Mucosa of rectum (tissue), 2 donors: ENCODE results near the gene RBM18.

Source experiments
- H3K27ac ChIP-seq, 2 donors: one replicate each; pipeline ENCODE4 v1.7.0; 2013; ENCODE audit warnings: inconsistent platforms in 2 of 2, low read depth in 2 of 2, low read length in 2 of 2
- H3K27me3 ChIP-seq, 2 donors: one replicate each; pipeline ENCODE4 v1.7.0; 2013; ENCODE audit warnings: low read length in 2 of 2; ENCODE audit not compliant: control insufficient read depth in 2 of 2, insufficient read depth in 2 of 2
- H3K36me3 ChIP-seq, 2 donors: one replicate each; pipeline ENCODE4 v1.7.0; 2013; ENCODE audit warnings: low read length in 2 of 2; ENCODE audit not compliant: control insufficient read depth in 2 of 2, insufficient read depth in 2 of 2
- H3K4me1 ChIP-seq, 2 donors: one replicate each; pipeline ENCODE4 v1.7.0; 2013; ENCODE audit warnings: low read length in 2 of 2, mild to moderate bottlenecking in 1 of 2; ENCODE audit not compliant: control insufficient read depth in 2 of 2, insufficient read depth in 2 of 2
- H3K4me3 ChIP-seq, 2 donors: one replicate each; pipeline ENCODE4 v1.7.0; 2013; ENCODE audit warnings: low read length in 2 of 2
- H3K9ac ChIP-seq, 2 donors: one replicate each; pipeline ENCODE4 v1.7.0; 2013; ENCODE audit warnings: low read length in 2 of 2, low read depth in 1 of 2, mild to moderate bottlenecking in 1 of 2
- H3K9me3 ChIP-seq, 2 donors: one replicate each; pipeline ENCODE4 v1.7.0; 2013; ENCODE audit warnings: low read length in 2 of 2; ENCODE audit not compliant: control insufficient read depth in 2 of 2
- donor health status: healthy.
- donor health status: Normal muscosa, but diverticular disease.

The RBM18 gene

GRCh38 chr9:122218071-122218934 lies 46.3 kb downstream of the RBM18 start:
- H3K4me1 ChIP-seq: peaks cover 3 to 11% of the 10 kb centered on the region in 2 donors
- no peaks in the 10 kb centered on the region for H3K36me3 ChIP-seq
- H3K27me3 ChIP-seq: peaks cover 75 to 76% of the 10 kb centered on the region in 2 donors
- H3K9me3 ChIP-seq: no peaks in the 10 kb centered on the region
- no peak overlapping the region for H3K4me3 ChIP-seq
- no peak overlapping the region for H3K27ac ChIP-seq
- no peak overlapping the region for H3K9ac ChIP-seq

- Histone ChIP-seq H3K9ac (no peak overlapping the region), H3K4me3 (no peak overlapping the region), H3K27ac (no peak overlapping the region), H3K4me1 (peaks cover 3 to 13% of the 10 kb centered on the region in 2 donors), H3K27me3 (peaks cover 80% of the 10 kb centered on the region in 2 donors), H3K36me3 (no peaks in the 10 kb centered on the region), H3K9me3 (no peaks in the 10 kb centered on the region)
Observed at GRCh38 chr9:122217640-122218039, 47.0 kb downstream of the RBM18 start.

GRCh38 chr9:122216798-122217418 lies 47.7 kb downstream of the RBM18 start:
- H3K36me3 ChIP-seq: no peaks in the 10 kb centered on the region
- H3K27ac ChIP-seq: no peak overlapping the region
- no peak overlapping the region for H3K4me3 ChIP-seq
- H3K4me1 ChIP-seq: peaks cover 3 to 13% of the 10 kb centered on the region in 2 donors
- H3K27me3 ChIP-seq: peaks cover 76 to 79% of the 10 kb centered on the region in 2 donors
- no peaks in the 10 kb centered on the region for H3K9me3 ChIP-seq
- no peak overlapping the region for H3K9ac ChIP-seq

GRCh38 chr9:122216138-122216797 lies 48.4 kb downstream of the RBM18 start:
- H3K27ac ChIP-seq: no peak overlapping the region
- no peak overlapping the region for H3K9ac ChIP-seq
- no peaks in the 10 kb centered on the region for H3K36me3 ChIP-seq
- peaks cover 70 to 80% of the 10 kb centered on the region in 2 donors for H3K27me3 ChIP-seq
- peaks cover 3 to 13% of the 10 kb centered on the region in 2 donors for H3K4me1 ChIP-seq
- H3K9me3 ChIP-seq: no peaks in the 10 kb centered on the region
- no peak overlapping the region for H3K4me3 ChIP-seq

- Histone ChIP-seq H3K4me3 (no peak overlapping the region), H3K9ac (no peak overlapping the region), H3K4me1 (peaks cover 3 to 13% of the 10 kb centered on the region in 2 donors), H3K27ac (no peak overlapping the region), H3K9me3 (no peaks in the 10 kb centered on the region), H3K36me3 (no peaks in the 10 kb centered on the region), H3K27me3 (peaks cover 65 to 76% of the 10 kb centered on the region in 2 donors)
Observed at GRCh38 chr9:122215663-122216062, 49.0 kb downstream of the RBM18 start.

GRCh38 chr9:122214507-122214906 lies 50.1 kb downstream of the RBM18 start:
- no peaks in the 10 kb centered on the region for H3K36me3 ChIP-seq
- H3K9ac ChIP-seq: no peak overlapping the region
- peaks cover 3 to 7% of the 10 kb centered on the region in 2 donors for H3K4me1 ChIP-seq
- no peaks in the 10 kb centered on the region for H3K9me3 ChIP-seq
- no peak overlapping the region for H3K27ac ChIP-seq
- H3K27me3 ChIP-seq: peaks cover 53 to 64% of the 10 kb centered on the region in 2 donors
- H3K4me3 ChIP-seq: no peak overlapping the region

- peaks cover 46 to 64% of the 10 kb centered on the region in 2 donors for H3K27me3 ChIP-seq
- no peak overlapping the region for H3K9ac ChIP-seq
- no peaks in the 10 kb centered on the region for H3K9me3 ChIP-seq
- no peak overlapping the region for H3K27ac ChIP-seq
- H3K4me3 ChIP-seq: peak overlapping the region; percentile 13 to 30
- no peaks in the 10 kb centered on the region for H3K36me3 ChIP-seq
- peaks cover 3 to 4% of the 10 kb centered on the region in 2 donors for H3K4me1 ChIP-seq
Observed at GRCh38 chr9:122213589-122214413, 50.8 kb downstream of the RBM18 start.

GRCh38 chr9:122213102-122213588 lies 51.5 kb downstream of the RBM18 start:
- Histone ChIP-seq H3K4me1 (peaks cover 3 to 4% of the 10 kb centered on the region in 2 donors), H3K27ac (no peak overlapping the region), H3K4me3 (no peak overlapping the region), H3K9me3 (no peaks in the 10 kb centered on the region), H3K9ac (no peak overlapping the region), H3K36me3 (no peaks in the 10 kb centered on the region), H3K27me3 (peaks cover 40 to 59% of the 10 kb centered on the region in 2 donors)

GRCh38 chr9:122212473-122213004 lies 52.1 kb downstream of the RBM18 start:
- H3K27me3 ChIP-seq: peaks cover 35 to 53% of the 10 kb centered on the region in 2 donors
- H3K36me3 ChIP-seq: no peaks in the 10 kb centered on the region
- peaks cover 3 to 4% of the 10 kb centered on the region in 2 donors for H3K4me1 ChIP-seq
- H3K27ac ChIP-seq: no peak overlapping the region
- H3K9ac ChIP-seq: no peak overlapping the region
- no peaks in the 10 kb centered on the region for H3K9me3 ChIP-seq
- no peak overlapping the region for H3K4me3 ChIP-seq
